CD4-positive, alpha-beta T cell (primary cell): Measurements from ENCODE around the gene CALML3. TPM values are rescaled to one million over a fixed set of nuclear protein-coding genes. Genes with fewer than 3 reads are reported as not detected.
"Not testable (repeated sequence)": the region's sequence is repeated elsewhere in the genome, so short reads cannot be mapped to it uniquely, and the experiment has no call there.

Experiments used
- ATAC-seq: fragments of 200-7000 bp; cut with Tn5 transposase; one replicate; pipeline ENCODE4 v1.10.0; 2022; ENCODE audit warnings: mild to moderate bottlenecking; ENCODE audit not compliant: poor library complexity
- CTCF ChIA-PET: fragments of 350-600 bp; sonication (Branson Sonifier 250); formaldehyde crosslinking; loops from one replicate; lab custom pipeline; 2021; ENCODE audit warnings: antibody characterized with exemption, inconsistent platforms; lab: Charles Lee
- POLR2A ChIA-PET: fragments of 350-600 bp; sonication (Branson Sonifier 250); formaldehyde crosslinking; loops from one replicate; lab custom pipeline; 2021; ENCODE audit warnings: antibody characterized with exemption, inconsistent platforms; lab: Charles Lee
- DNase-seq, 14 experiments: peaks; one replicate each; pipeline ENCODE4 v3.0.0-alpha.2; 2013 to 2020; ENCODE audit warnings: mixed read lengths in 2 of 14
- H3K27ac ChIP-seq, 2 donors: one replicate each; pipeline versions ENCODE4 v1.5.1 to v1.7.0; 2013; ENCODE audit warnings: low read length in 2 of 2, low read depth in 1 of 2, mild to moderate bottlenecking in 1 of 2
- H3K27me3 ChIP-seq, 2 experiments: 1 replicate in 1 of 2; 2 replicates in 1 of 2; pipeline versions ENCODE4 v1.6.1 to v1.7.0; 2013; ENCODE audit warnings: low read length in 2 of 2, control low read depth in 1 of 2, mild to moderate bottlenecking in 1 of 2, moderate library complexity in 1 of 2; ENCODE audit not compliant: insufficient read depth in 2 of 2, control insufficient read depth in 1 of 2
- H3K36me3 ChIP-seq: one replicate; pipeline ENCODE4 v1.6.1; 2013; ENCODE audit warnings: low read length, control low read depth; ENCODE audit not compliant: insufficient read depth
- H3K4me1 ChIP-seq: one replicate; pipeline ENCODE4 v1.6.1; 2013; ENCODE audit warnings: low read length, control low read depth; ENCODE audit not compliant: insufficient read depth
- H3K4me3 ChIP-seq: one replicate; pipeline ENCODE4 v1.5.1; 2013; ENCODE audit warnings: mild to moderate bottlenecking, low read length, moderate library complexity
- H3K9me3 ChIP-seq, 2 experiments: 1 replicate in 1 of 2; 2 replicates in 1 of 2; pipeline versions ENCODE4 v1.6.1 to v1.7.0; 2013; ENCODE audit warnings: low read length in 2 of 2, mild to moderate bottlenecking in 2 of 2, control low read depth in 1 of 2, moderate library complexity in 1 of 2; ENCODE audit not compliant: control insufficient read depth in 1 of 2, insufficient read depth in 1 of 2
- H3K27ac Mint-ChIP-seq: one replicate; pipeline ENCODE4 v1.8.0; 2020; ENCODE audit warnings: mixed read lengths
- H3K27me3 Mint-ChIP-seq: one replicate; pipeline ENCODE4 v1.8.0; 2021; ENCODE audit warnings: mixed read lengths
- H3K36me3 Mint-ChIP-seq: one replicate; pipeline ENCODE4 v1.8.0; 2021; ENCODE audit warnings: low read depth, mixed read lengths
- H3K4me1 Mint-ChIP-seq: one replicate; pipeline ENCODE4 v1.8.0; 2021; ENCODE audit warnings: low read depth, mixed read lengths
- H3K4me3 Mint-ChIP-seq: one replicate; pipeline ENCODE4 v1.8.0; 2020; ENCODE audit warnings: mild to moderate bottlenecking, mixed read lengths
- H3K9me3 Mint-ChIP-seq: one replicate; pipeline ENCODE4 v1.8.0; 2020; ENCODE audit warnings: mixed read lengths
- CTCF ChIP-seq: fragments of 200-600 bp; IDR thresholded peaks from one replicate; pipeline ENCODE4 v1.8.0; 2022; ENCODE audit warnings: antibody characterized with exemption, mild to moderate bottlenecking
- intact Hi-C, 2 experiments: fragments of 100-400 bp; cut with DNase I in 1 of 2; cut with micrococcal nuclease in 1 of 2; formaldehyde crosslinking; loops; one replicate each; pipeline versions ENCODE4 v1.15.1 to v1.9.0; 2023 to 2025; cut with DNase I, micrococcal nuclease
- total RNA-seq, 174 experiments: library from RNA in 2 of 174; stranded (reverse) in 2 of 174; gene quantifications; one replicate each; pipeline ENCODE4 v1.2.3 and lab custom pipeline; 2021 to 2026

Gene CALML3
- total RNA-seq, 2 experiments from 2014 or later: not detected

GRCh38 chr10:5557799-5558771 lies 33.3 kb downstream of the CALML3 start:
- no peaks in the 10 kb centered on the region for H3K36me3 ChIP-seq
- H3K9me3 ChIP-seq: no peaks in the 10 kb centered on the region
- Mint-ChIP-seq H3K4me3 (no peak overlapping the region), H3K4me1 (peaks cover 22% of the 10 kb centered on the region), H3K9me3 (no peaks in the 10 kb centered on the region), H3K36me3 (no peaks in the 10 kb centered on the region), H3K27ac (no peak overlapping the region), H3K27me3 (no peaks in the 10 kb centered on the region)
- no peak overlapping the region for H3K27ac ChIP-seq
- no peak for TF ChIP-seq CTCF
- POLR2A ChIA-PET: interaction anchor here (1.3 kb wide), 1 partner anchor 10 kb away, joined by 3 read pairs; no protein-coding TSS in a partner anchor
- peak in 1 of 14 experiments; percentile 30 for DNase-seq
- H3K4me3 ChIP-seq: no peak overlapping the region
- no peak for ATAC-seq
- H3K4me1 ChIP-seq: peaks cover 20% of the 10 kb centered on the region
- intact Hi-C loops: no loop called here
- CTCF ChIA-PET: no interaction called here
- H3K27me3 ChIP-seq: no peaks in the 10 kb centered on the region

- peaks cover 22% of the 10 kb centered on the region for H3K4me1 ChIP-seq
- H3K4me3 ChIP-seq, H3K27me3 Mint-ChIP-seq, ATAC-seq, intact Hi-C loops, H3K9me3 ChIP-seq, H3K36me3 ChIP-seq, H3K4me3 Mint-ChIP-seq, CTCF ChIA-PET, H3K27ac ChIP-seq, H3K27ac Mint-ChIP-seq, H3K9me3 Mint-ChIP-seq, H3K27me3 ChIP-seq, H3K36me3 Mint-ChIP-seq: not testable (repeated sequence)
- POLR2A ChIA-PET: interaction anchor here (1.3 kb wide), 1 partner anchor 11 kb away, joined by 3 read pairs; no protein-coding TSS in a partner anchor
- H3K4me1 Mint-ChIP-seq: peaks cover 32% of the 10 kb centered on the region
- peak in 1 of 14 experiments; percentile 5 for DNase-seq
Measured at GRCh38 chr10:5559022-5559421, 34.3 kb downstream of the CALML3 start.

GRCh38 chr10:5559642-5560141 lies 34.9 kb downstream of the CALML3 start:
- no peaks in the 10 kb centered on the region for H3K36me3 Mint-ChIP-seq
- Histone ChIP-seq H3K4me1 (peaks cover 23% of the 10 kb centered on the region), H3K27me3 (no peaks in the 10 kb centered on the region), H3K4me3 (no peak overlapping the region), H3K36me3 (no peaks in the 10 kb centered on the region), H3K27ac (no peak overlapping the region), H3K9me3 (no peaks in the 10 kb centered on the region)
- no peak for DNase-seq
- intact Hi-C loops: no loop called here
- peaks cover 33% of the 10 kb centered on the region for H3K4me1 Mint-ChIP-seq
- no peaks in the 10 kb centered on the region for H3K27me3 Mint-ChIP-seq
- POLR2A ChIA-PET: interaction anchor here (0.6 kb wide), 1 partner anchor 28 kb away, joined by 3 read pairs; no protein-coding TSS in a partner anchor
- H3K9me3 Mint-ChIP-seq: no peaks in the 10 kb centered on the region
- CTCF ChIA-PET: interaction anchor here (1.5 kb wide), 1 partner anchor 64 kb away, joined by 3 read pairs; no protein-coding TSS in a partner anchor
- no peak overlapping the region for H3K4me3 Mint-ChIP-seq
- peak overlapping the region; percentile 44 for H3K27ac Mint-ChIP-seq
- no peak for ATAC-seq
- no peak for TF ChIP-seq CTCF
